RWPE1 (cell line): Measurements from ENCODE around the gene KDM6A.
A peak's percentile ranks its signal among the peaks of the same experiment; 100 is the strongest.
"Not testable (repeated sequence)": the region's sequence is repeated elsewhere in the genome, so short reads cannot be mapped to it uniquely, and the experiment has no call there.

ENCODE experiments used
- CTCF ChIA-PET: fragments of 350-600 bp; sonication (Branson Sonifier 250); formaldehyde crosslinking; extraction: SDS; loops from one replicate; lab custom pipeline; 2021; lab: Yijun Ruan, JAX
- POLR2A ChIA-PET: fragments of 400-600 bp; formaldehyde crosslinking; extraction: SDS; loops from one replicate; lab custom pipeline; 2020; ENCODE audit warnings: antibody characterized with exemption; ENCODE audit not compliant: low non-redundant PET; lab: Yijun Ruan, JAX
- DNase-seq: peaks from one replicate; pipeline ENCODE4 v3.0.0; 2012; ENCODE audit warnings: low spot score
- H3K27ac ChIP-seq: fragments of 450-650 bp; 2 replicates; pipeline ENCODE4 v1.5.1; 2017
- TF ChIP-seq, protein P1 (sequence below): fragments of 450-650 bp; conservative IDR thresholded peaks from 2 replicates; pipeline ENCODE4 v1.5.1; 2017; ENCODE audit warnings: low read depth, mild to moderate bottlenecking

KDM6A gene

DNA sequence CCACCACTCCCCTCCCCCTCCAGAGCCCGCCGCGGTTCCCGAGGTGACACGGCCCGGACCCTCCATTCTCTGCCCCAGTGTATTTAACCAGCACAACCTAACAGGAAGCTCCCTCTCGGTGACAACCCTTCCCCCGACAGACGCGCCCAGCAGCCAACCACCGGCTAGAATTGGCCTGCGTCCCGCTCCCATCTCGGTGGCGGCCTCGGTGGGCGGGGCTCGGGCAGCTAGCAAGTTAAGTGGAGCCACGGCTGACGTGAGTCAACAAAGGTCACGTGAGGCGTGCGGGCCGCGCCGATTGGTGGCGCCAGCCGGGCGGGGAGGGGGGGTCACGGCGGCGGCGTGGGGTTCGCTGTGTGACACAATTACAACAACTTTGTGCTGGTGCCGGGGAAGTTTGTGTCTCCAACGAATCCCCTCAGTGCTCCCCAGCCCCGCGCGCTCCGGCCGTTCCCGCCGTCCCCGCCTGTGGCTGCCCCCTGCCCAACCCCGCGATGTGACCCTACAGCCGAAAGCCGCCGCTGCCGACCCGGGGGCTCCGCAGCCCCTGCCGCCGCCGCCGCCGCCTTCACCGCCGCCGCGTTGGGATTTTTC lies at the start of gene KDM6A:
KDM6A (plus strand) TSS at position 368 of the 594 bp plus-strand sequence. CDS start 364 bp downstream, outside the sequence.
- TF ChIP-seq, protein P1, sequence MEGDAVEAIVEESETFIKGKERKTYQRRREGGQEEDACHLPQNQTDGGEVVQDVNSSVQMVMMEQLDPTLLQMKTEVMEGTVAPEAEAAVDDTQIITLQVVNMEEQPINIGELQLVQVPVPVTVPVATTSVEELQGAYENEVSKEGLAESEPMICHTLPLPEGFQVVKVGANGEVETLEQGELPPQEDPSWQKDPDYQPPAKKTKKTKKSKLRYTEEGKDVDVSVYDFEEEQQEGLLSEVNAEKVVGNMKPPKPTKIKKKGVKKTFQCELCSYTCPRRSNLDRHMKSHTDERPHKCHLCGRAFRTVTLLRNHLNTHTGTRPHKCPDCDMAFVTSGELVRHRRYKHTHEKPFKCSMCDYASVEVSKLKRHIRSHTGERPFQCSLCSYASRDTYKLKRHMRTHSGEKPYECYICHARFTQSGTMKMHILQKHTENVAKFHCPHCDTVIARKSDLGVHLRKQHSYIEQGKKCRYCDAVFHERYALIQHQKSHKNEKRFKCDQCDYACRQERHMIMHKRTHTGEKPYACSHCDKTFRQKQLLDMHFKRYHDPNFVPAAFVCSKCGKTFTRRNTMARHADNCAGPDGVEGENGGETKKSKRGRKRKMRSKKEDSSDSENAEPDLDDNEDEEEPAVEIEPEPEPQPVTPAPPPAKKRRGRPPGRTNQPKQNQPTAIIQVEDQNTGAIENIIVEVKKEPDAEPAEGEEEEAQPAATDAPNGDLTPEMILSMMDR, result no peak
- H3K27ac ChIP-seq, result peak within 1 kb of the TSS; percentile 92
- ChIA-PET POLR2A (interaction anchor here (1.0 kb wide), 1 partner anchor 77 kb away, joined by 5 read pairs; no protein-coding TSS in a partner anchor), CTCF (no interaction called here)
- peak; percentile 94 for DNase-seq

DNA sequence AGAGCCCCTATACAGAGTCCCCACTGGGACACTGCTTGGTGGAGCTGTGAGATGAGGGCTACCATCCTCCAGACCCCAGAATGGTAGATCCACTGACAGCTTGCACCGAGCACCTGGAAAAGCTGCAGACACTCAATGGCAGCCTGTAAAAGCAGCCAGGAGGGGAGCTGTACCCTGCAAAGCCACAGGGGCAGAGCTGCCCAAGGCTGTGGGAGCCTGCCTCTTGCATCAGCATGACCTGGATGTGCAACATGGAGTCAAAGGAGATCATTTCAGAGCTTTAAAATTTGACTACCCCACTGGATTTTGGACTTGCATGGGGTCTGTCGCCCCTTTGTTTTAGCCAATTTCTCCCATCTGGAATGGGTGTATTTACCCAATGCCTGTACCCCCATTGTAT lies 49.8 kb upstream of the KDM6A start:
- H3K27ac ChIP-seq, POLR2A ChIA-PET, DNase-seq, CTCF ChIA-PET: not testable (repeated sequence)

DNA sequence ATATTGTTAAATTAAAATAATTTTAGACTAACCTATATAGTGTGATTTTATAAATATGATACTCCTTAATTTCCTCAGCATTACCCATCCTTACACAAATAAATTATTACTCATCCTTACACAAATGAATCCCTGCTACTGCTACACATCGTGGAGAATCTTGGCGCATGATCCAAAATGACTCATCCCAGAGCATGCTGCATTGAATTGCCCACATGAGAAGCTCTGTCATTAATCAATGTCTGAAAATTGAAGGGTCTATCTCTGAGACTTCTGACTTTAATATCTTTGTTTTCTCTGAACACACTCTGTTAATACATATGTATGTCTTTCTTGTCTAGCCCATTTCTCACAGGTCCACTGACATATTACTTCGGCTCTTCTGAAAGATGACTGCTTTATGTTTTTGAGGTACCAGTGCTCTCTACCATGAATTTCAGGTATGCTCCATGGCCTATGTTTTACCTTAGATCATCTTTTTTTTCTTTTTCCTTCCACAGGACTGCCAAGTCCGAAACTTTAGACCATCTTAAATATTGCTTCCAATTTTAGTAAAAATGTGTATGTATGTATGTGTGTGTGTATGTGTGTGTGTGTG lies 44.9 kb upstream of the KDM6A start:
- H3K27ac ChIP-seq, result no peak overlapping the region
- TF ChIP-seq, protein P1, result no peak
- peak; percentile 66 for DNase-seq
- ChIA-PET CTCF (interaction anchor here (1.0 kb wide), 1 partner anchor 128 kb away, joined by 3 read pairs; no protein-coding TSS in a partner anchor), POLR2A (no interaction called here)

GRCh38 chrX:44829832-44830231 lies 43.2 kb upstream of the KDM6A start:
- CTCF ChIA-PET, result no interaction called here
- POLR2A ChIA-PET, result no interaction called here
- no peak for DNase-seq
- TF ChIP-seq, protein P1, result no peak
- H3K27ac ChIP-seq, result no peak overlapping the region

DNA sequence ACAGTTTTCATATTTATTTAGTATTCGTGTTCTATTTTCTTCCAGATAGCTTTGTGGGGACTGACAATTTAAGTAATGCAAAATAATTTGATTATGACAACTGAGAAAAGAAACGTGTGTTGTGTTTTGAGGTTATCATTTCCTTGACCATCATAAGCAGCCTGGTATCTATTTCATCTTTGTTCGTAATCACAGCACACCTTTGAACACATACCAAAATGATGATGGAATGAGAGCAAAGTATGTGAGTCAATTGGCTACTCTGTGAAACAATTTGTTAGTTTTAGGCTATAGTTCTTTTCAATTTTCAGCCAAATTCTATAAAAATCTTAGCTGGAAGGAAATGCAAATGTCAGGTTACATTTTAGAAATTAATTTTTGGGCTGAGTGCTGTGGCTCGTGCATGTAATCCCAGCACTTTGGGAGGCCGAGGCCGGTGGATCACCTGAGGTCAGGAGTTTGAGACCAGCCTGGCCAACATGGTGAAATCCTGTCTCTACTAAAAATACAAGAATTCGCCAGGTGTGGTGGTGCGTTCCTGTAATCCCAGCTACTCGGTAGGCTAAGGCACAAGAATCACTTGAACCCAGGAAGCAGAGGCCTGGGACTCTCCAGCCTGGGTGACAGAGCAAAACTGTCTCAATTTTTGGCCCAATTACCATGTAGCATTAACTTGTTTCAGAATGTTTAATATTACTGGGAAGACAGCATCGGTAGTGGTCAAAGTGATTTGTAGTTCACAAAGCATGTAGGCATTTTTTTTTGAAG lies 30.3 kb upstream of the KDM6A start:
- DNase-seq, result peak; percentile 2
- ChIA-PET CTCF (interaction anchor here (0.6 kb wide), 1 partner anchor 8 kb away, joined by 3 read pairs; no protein-coding TSS in a partner anchor), POLR2A (no interaction called here)
- no peak overlapping the region for H3K27ac ChIP-seq
- TF ChIP-seq, protein P1, result no peak

DNA sequence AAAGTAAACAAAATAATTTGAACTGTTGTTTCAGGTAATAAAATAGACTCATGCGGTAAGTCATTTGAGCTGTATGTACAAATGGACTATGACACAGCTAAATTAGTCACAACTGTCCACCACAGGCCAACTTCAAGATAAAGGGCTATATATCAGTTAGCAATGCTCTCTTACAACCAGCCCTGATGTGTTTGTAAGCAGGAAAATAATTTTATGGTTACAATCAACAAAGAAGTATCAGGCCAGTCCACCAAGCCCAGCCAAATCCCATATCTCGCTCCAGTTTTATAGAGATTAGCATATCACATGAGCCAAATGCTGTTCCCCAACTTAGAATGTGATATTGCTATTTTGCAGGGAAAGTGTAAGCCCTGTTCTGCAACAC lies 29.7 kb upstream of the KDM6A start:
- no peak for DNase-seq
- POLR2A ChIA-PET, result no interaction called here

More for the DNA sequence above, 29.7 kb upstream of the KDM6A start:
- TF ChIP-seq, protein P1, result no peak
- H3K27ac ChIP-seq, result no peak overlapping the region
- CTCF ChIA-PET, result no interaction called here
